GM19035 (cell line): ENCODE measurements around the gene TTC19.
"Not testable (repeated sequence)": the region's sequence is repeated elsewhere in the genome, so short reads cannot be mapped to it uniquely, and the experiment has no call there.

Experiments used
- ATAC-seq: cut with Tn5 transposase; IDR thresholded peaks from one replicate; pipeline ENCODE4 v1.9.1; 2021; ENCODE audit not compliant: unreplicated experiment

The TTC19 gene

DNA sequence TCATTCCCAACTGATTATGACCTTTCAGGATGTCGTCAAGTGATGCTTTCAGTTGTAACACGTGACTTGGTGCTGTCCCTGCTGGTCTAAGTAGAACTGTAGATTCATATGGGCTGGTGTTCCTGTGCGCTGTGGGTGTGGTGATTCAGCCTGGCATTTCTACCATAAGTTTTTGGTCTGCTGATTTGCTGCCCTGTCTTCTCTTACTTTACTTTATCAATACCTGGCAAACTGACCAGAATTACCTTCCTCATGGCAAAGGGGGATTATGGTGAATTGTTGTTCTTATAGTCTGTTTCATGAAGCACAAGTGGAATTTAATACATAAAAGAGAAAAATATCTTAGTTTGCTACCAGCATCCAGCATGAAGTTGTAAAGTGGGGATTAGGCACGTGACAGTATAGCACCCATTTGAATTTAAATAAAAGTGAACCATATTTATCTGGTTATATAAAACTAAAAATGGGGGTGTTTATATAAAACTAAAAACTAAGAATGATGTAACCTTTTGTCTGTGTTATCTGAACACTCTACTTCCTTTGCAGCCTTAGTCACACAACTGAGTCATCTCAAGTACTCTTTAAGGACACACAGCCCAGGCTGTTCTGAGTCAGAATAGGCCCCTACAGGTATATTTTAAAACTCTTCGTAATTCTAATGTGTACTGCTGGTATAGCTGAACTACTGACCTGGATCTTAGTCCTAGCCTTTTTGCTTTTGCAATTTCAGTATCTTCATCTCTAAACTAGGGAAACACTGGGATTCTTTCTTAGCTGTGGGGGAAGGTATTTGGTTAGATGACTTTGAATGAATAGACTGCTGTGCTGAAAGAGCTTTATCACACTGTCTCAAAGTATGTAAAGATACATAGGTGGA is 28.3 kb downstream of the TTC19 start:
- peak; percentile 78 for ATAC-seq

DNA sequence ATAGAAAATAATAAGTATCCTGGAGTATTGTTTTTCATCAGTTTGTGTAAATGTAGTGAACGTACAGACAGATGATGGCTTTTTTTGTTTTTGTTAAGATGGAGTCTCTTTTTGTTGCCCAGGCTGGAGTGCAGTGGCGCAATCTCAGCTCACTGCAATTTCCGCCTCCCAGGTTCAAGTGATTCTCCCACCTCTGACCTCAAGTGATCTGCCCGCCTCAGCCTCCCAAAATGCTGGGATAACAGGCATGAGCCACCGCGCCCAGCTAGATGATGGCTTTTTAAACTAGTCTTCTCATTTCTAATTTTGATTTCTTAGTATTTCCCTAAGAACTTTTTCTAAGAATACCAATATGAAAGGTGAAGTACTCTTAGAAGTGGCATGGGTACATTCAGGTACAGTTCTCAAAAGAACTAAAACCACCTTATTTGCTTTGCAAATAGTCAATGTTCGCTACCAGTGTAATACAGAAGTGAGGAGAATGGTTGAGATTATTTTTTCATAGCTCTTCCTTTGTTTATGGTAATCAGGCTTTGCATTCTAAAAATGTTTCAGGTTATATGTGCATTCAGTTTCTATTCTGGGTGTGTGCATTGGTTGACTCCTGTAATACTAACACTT is 34.2 kb downstream of the TTC19 start:
- no peak for ATAC-seq

GRCh38 chr17:16036261-16036660 is 36.6 kb downstream of the TTC19 start:
- no peak for ATAC-seq

DNA sequence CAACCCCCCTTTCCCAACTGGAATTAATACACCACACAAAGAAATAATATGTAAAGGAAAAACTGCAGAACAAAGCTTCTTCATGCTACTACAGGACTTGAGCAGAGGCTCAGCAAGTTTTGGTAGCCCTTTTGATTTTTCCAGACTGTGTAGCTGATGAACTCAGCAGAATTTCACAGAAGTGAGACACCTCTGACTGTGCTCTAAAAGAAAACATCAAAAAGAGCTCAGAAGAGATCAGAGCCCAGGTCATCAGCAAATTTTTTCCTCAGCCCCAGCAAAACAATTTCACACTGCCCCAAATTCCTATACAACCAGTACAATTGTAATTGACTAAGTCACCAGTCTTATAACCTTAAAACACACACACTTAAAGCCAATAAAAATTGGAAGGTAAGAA is 38.0 kb downstream of the TTC19 start:
- no peak for ATAC-seq

- no peak for ATAC-seq
These were observed 41.2 kb downstream of the TTC19 start for GRCh38 chr17:16040710-16041251.

- ATAC-seq: no peak
These were observed 44.9 kb downstream of the TTC19 start for GRCh38 chr17:16044487-16044886.

- no peak for ATAC-seq
These were observed 47.3 kb downstream of the TTC19 start for GRCh38 chr17:16046966-16047365.

GRCh38 chr17:16048811-16049449 is 49.3 kb downstream of the TTC19 start:
- ATAC-seq: no peak

GRCh38 chr17:16050844-16051243 is 51.2 kb downstream of the TTC19 start:
- ATAC-seq: no peak

GRCh38 chr17:16052486-16052885 is 52.9 kb downstream of the TTC19 start:
- no peak for ATAC-seq

- not testable (repeated sequence) for ATAC-seq
These were observed 55.5 kb downstream of the TTC19 start for GRCh38 chr17:16055139-16055538.

- ATAC-seq: no peak
These were observed 62.0 kb downstream of the TTC19 start for GRCh38 chr17:16061631-16062030.

DNA sequence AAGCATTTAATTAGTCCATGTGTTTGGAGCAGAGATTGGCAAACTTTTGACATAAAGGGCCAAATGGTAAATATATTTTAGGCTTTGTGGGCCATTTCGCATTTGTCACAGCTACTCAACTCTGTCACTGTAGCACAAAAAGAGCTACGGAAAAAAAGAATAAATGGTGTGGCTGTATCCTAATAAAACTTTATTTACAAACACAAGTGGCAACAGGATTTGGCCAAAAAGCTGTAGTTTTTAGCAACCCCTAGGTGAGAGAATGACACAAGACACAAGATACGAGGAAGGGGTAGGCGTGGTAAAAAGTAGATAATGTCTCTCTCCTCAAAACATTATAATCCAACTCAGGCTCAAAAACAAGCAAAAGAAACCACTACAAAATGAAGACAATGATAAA is 66.5 kb downstream of the TTC19 start:
- no peak for ATAC-seq

GRCh38 chr17:16068323-16068722 is 68.7 kb downstream of the TTC19 start:
- no peak for ATAC-seq

GRCh38 chr17:16072031-16072430 is 72.4 kb downstream of the TTC19 start:
- no peak for ATAC-seq

DNA sequence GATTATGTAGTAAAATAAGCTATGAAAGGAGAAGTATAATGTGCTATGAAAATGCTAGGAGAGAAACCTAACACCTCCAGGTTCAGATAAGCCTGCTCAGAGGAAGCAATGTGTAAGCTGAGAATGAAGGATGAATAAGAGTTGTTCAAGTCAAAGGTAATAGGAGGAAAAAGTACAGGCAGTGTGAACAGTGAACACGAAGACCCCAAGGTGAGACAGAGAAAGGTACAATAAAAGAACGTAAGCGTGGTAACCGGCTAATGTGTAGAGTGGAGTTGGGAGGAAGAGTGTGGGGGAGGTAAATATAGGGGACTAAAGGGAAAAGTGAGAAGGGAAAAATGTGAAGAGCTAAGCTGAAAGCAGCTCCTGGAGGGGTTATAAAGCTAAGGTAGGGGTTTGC is 74.2 kb downstream of the TTC19 start:
- ATAC-seq: no peak

DNA sequence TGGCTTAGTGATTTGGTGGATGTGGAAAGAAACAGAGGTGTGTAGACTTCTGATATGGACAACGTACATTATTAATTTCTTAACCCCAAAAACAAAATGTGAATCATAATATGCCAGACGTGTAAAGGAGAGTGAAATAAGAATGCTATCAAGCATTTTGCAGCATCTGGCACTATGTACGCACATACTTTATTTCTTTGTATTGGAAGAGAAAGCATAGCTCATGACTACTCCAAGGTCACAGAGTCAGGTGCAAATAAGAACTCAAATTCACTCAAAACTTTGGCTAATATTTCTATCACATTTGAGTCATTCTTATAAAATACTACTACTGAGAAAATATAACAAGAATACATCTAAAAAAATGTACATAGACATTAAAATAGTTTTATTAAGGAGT is 74.8 kb downstream of the TTC19 start:
- ATAC-seq: no peak

- no peak for ATAC-seq
These were observed 76.3 kb downstream of the TTC19 start for GRCh38 chr17:16075949-16076348.
